Upper lobe of left lung (tissue), 6 donors: ENCODE data around the gene SLC6A16. TPM values are rescaled to one million over a fixed set of nuclear protein-coding genes. Genes with fewer than 3 reads are reported as not detected.

Source experiments
- ATAC-seq, 2 donors: fragments of 200-7000 bp; cut with Tn5 transposase; one replicate each; pipeline ENCODE4 v1.9.1; 2022; ENCODE audit warnings: mild to moderate bottlenecking in 2 of 2, moderate library complexity in 2 of 2; ENCODE audit not compliant: low FRiP score in 2 of 2
- DNase-seq, 2 donors: peaks; one replicate each; pipeline ENCODE4 v3.0.0-alpha.2; 2019 to 2020
- H3K27ac ChIP-seq, 4 donors: fragments of 200-600 bp; sonication (generic); one replicate each; pipeline ENCODE4 v1.5.1; 2016 to 2019
- H3K27me3 ChIP-seq, 4 donors: fragments of 200-600 bp; sonication (generic); one replicate each; pipeline ENCODE4 v1.5.1; 2017 to 2019
- H3K36me3 ChIP-seq, 4 donors: fragments of 200-600 bp; sonication (generic); one replicate each; pipeline ENCODE4 v1.5.1; 2016 to 2019
- H3K4me1 ChIP-seq, 4 donors: fragments of 200-600 bp; sonication (generic); one replicate each; pipeline ENCODE4 v1.5.1; 2018 to 2019
- H3K4me3 ChIP-seq, 4 donors: fragments of 200-600 bp; sonication (generic); one replicate each; pipeline ENCODE4 v1.5.1; 2017 to 2019; ENCODE audit warnings: mild to moderate bottlenecking in 2 of 4, moderate library complexity in 1 of 4
- H3K9me3 ChIP-seq, 4 donors: fragments of 200-600 bp; sonication (generic); one replicate each; pipeline ENCODE4 v1.5.1; 2018 to 2019
- EP300 ChIP-seq, 4 donors: sonication (generic); formaldehyde crosslinking; IDR thresholded peaks; one replicate each; pipeline ENCODE4 v1.5.1; 2017; ENCODE audit warnings: antibody characterized with exemption in 4 of 4, control low read depth in 2 of 4
- POLR2A ChIP-seq, 4 donors: fragments of 450-650 bp; IDR thresholded peaks; one replicate each; pipeline ENCODE4 v1.5.1; 2016 to 2017; ENCODE audit warnings: antibody characterized with exemption in 4 of 4, mild to moderate bottlenecking in 2 of 4
- POLR2AphosphoS5 ChIP-seq, 2 donors: sonication (generic); formaldehyde crosslinking; IDR thresholded peaks; one replicate each; pipeline ENCODE4 v1.5.1; 2017; ENCODE audit warnings: antibody characterized with exemption in 2 of 2
- WGBS, 2 donors: methylation state at CpG; one replicate each; pipeline ENCODE4 v1.1.5; 2017 to 2018; 5-methylcytosine and 5-hydroxymethylcytosine counted together
- total RNA-seq, 6 donors: library from RNA; depleted of rRNA in 4 of 6; stranded (reverse); fragments of >200 nt in 4 of 6; gene quantifications; one replicate each; pipeline versions ENCODE4 v1.1.0 to v1.2.1, GENCODE V29; 2016 to 2021
- TF ChIP-seq, protein P1 (sequence below), 6 experiments: fragments of 450-650 bp in 4 of 6; fragments of 200-600 bp in 2 of 6; sonication (generic) in 2 of 6; IDR thresholded peaks; one replicate each; pipeline ENCODE4 v1.5.1; 2016 to 2019; ENCODE audit warnings: antibody characterized with exemption in 6 of 6
- donor health status: DM: no; HTN: no; CAD: no; lungs with moderate emphysema.
- donor health status: DM: no; HTN: yes; CAD: no; lungs with severe emphysema.

The SLC6A16 gene
- total RNA-seq, 6 donors from 2014 or later: 0.44 to 4.2 (median 2.0) TPM

DNA sequence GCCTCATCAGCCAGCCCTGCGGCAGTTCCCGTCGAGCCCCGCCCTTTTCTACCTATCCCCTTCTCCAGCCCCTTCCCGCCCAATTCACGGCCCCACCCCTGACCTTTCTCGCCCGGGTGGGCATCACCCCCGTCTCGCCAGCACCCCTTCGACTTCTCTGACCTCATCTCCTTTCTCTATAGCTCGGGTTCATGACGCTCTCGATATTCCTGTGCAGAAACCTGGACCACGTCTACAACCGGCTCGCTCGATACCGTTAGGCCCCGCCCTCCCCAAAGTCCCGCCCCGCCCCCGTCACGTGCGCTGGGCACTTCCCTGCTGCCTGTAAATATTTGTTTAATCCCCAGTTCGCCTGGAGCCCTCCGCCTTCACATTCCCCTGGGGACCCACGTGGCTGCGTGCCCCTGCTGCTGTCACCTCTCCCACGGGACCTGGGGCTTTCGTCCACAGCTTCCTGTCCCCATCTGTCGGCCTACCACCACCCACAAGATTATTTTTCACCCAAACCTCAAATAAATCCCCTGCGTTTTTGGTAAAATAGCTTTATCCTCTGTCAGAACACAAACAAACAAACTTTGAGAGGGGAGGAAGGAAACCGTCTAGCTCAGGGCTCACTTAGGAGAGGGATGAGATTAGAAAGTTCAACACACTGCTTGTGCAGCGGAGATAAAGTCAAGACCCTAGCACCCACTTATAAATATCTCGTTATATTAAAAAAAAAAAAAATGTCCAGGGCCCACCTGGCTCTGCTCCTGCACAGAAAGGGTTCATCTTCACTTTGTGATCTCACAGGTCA lies 15.3 kb upstream of the SLC6A16 start:
- Histone ChIP-seq H3K9me3 (no peaks in the 10 kb centered on the region), H3K4me3 (peak overlapping the region in 3 of 4 donors; percentile 42 to 57 (median 54)), H3K27ac (peak overlapping the region; percentile 85 to 91 (median 88)), H3K27me3 (no peaks in the 10 kb centered on the region), H3K4me1 (peaks cover 29 to 42% (median 37%) of the 10 kb centered on the region in 4 donors), H3K36me3 (peaks cover 0 to 50% (median 44%) of the 10 kb centered on the region in 4 donors)
- 22 to 24% methylated on average over 36 of the region's 36 CpGs for WGBS, 2 donors
- DNase-seq: peak; percentile 76 to 94
- TF ChIP-seq, protein P1, sequence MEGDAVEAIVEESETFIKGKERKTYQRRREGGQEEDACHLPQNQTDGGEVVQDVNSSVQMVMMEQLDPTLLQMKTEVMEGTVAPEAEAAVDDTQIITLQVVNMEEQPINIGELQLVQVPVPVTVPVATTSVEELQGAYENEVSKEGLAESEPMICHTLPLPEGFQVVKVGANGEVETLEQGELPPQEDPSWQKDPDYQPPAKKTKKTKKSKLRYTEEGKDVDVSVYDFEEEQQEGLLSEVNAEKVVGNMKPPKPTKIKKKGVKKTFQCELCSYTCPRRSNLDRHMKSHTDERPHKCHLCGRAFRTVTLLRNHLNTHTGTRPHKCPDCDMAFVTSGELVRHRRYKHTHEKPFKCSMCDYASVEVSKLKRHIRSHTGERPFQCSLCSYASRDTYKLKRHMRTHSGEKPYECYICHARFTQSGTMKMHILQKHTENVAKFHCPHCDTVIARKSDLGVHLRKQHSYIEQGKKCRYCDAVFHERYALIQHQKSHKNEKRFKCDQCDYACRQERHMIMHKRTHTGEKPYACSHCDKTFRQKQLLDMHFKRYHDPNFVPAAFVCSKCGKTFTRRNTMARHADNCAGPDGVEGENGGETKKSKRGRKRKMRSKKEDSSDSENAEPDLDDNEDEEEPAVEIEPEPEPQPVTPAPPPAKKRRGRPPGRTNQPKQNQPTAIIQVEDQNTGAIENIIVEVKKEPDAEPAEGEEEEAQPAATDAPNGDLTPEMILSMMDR (IDR thresholded peaks at IDR 0.05): no peak
- TF ChIP-seq POLR2AphosphoS5 (IDR thresholded peaks at IDR 0.05) (peak in 1 of 2 donors; percentile 60), EP300 (IDR thresholded peaks at IDR 0.05) (no peak)
- peak; percentile 43 to 47 for ATAC-seq

DNA sequence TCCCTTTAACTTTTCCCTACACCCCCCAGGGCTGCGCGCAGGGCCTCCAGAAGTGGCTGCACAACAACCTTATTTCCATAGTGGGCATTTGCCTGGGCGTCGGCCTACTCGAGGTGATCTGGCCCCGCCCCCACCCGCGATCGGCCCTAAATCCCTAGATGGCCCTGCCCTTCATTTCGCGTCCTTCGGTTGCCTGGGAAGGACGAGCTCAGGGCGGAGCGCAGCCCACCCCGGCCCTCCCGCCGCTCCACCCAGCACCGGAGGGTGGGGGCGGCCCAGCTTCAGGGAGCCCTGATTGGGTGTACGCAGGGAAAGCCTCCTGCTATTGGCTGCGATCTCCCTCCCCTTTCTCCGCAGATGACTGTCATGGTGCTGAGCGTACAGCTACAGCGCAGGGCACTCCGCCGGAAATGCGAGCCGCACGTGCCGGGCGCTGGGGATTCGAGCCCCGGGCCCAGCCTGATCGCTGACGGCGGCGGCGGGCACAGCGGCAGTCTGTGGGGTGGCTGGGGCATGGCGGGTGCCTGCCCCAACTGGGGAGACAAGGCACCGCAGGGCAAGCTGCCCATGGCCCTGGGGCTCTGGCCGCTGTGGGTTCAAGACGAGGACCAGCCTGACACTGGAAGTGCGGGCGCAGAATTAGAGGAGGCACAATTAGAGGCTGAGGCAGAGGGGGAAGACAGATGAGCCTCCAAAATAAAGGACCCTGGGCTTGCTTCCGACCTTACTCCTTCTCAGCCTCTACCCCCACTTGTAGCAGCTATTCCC lies 14.5 kb upstream of the SLC6A16 start:
- H3K27ac ChIP-seq: peak overlapping the region; percentile 85 to 91 (median 88)
- peaks cover 35 to 48% (median 37%) of the 10 kb centered on the region in 4 donors for H3K4me1 ChIP-seq
- DNase-seq: peak; percentile 91 to 94
- TF ChIP-seq POLR2A (IDR thresholded peaks at IDR 0.05) (peak in 2 of 4 donors; percentile 40 to 62), POLR2AphosphoS5 (IDR thresholded peaks at IDR 0.05) (peak; percentile 51 to 80), EP300 (IDR thresholded peaks at IDR 0.05) (no peak)
- TF ChIP-seq, protein P1 (IDR thresholded peaks at IDR 0.05): peak in 2 of 6 experiments; percentile 10 to 16
- H3K36me3 ChIP-seq: peaks cover 0 to 42% (median 36%) of the 10 kb centered on the region in 4 donors
- peak; percentile 94 to 95 for ATAC-seq
- H3K27me3 ChIP-seq: no peaks in the 10 kb centered on the region
- H3K9me3 ChIP-seq: no peaks in the 10 kb centered on the region
- WGBS, 2 donors: 42 to 49% methylated on average over 16 to 47 of the region's 47 CpGs
- H3K4me3 ChIP-seq: peak overlapping the region in 3 of 4 donors; percentile 42 to 57 (median 54)

DNA sequence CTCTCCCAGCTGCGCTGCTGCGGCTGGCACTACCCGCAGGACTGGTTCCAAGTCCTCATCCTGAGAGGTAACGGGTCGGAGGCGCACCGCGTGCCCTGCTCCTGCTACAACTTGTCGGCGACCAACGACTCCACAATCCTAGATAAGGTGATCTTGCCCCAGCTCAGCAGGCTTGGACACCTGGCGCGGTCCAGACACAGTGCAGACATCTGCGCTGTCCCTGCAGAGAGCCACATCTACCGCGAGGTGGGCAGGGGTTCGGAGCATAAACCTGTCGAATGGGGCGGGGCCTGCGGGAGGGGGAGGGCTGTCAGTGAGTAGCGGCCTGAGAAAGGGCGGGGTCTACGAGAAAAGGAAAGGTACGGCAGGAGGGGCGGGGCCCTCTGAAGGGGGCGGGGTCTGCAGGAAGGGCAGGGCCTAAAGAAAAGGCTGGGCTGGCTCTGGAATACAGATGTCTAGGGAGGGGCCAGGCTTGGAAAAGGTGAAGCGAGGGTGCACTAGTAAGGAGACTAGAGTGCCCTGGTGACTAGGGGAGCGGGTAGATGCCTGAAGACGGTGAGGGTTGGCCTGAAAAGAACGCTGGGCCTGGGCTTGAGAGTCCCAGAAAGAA lies 13.8 kb upstream of the SLC6A16 start:
- peak overlapping the region; percentile 85 to 91 (median 88) for H3K27ac ChIP-seq
- WGBS, 2 donors: 44 to 49% methylated on average over 25 to 27 of the region's 30 CpGs
- ATAC-seq: peak; percentile 60 to 87

DNA sequence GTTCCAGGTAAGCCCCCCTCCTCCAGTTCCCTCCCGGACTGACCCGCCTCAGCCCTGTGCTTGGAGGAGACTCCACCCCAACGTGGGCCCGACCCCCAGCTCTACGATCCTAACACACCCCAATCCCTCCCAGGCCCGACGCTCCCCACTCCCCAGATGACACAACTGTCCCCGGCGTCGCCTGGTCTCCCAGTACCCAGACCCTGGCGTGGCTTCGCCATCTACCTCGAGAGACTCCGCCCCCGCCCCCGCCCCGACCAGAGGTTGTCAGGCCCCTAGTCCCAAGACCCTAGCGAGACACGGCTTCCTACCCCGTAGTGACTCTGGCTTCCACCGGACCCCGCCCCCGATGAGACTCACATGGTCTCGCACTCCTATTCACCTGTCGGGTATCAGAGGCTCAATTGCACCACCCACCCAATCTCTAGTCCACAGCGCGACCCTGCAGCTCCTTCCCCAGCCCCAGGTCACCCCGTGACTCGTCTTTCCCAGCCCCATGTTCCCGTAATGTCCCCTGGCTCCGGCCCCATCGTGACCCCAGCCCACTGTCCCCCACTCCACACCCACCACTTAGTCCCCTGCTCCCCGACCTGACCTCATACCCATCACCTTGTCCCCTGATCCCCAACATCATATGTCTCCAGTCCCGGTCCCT lies 13.2 kb upstream of the SLC6A16 start:
- Histone ChIP-seq H3K36me3 (peaks cover 0 to 30% (median 25%) of the 10 kb centered on the region in 4 donors), H3K27ac (peak overlapping the region in 2 of 4 donors; percentile 87 to 91), H3K4me3 (peak overlapping the region in 3 of 4 donors; percentile 42 to 57 (median 54)), H3K9me3 (no peaks in the 10 kb centered on the region), H3K4me1 (peaks cover 44 to 62% (median 50%) of the 10 kb centered on the region in 4 donors), H3K27me3 (no peaks in the 10 kb centered on the region)
- ATAC-seq: no peak
- WGBS, 2 donors: 59 to 63% methylated on average over 34 of the region's 34 CpGs
- TF ChIP-seq, protein P1 (IDR thresholded peaks at IDR 0.05): no peak
- TF ChIP-seq POLR2AphosphoS5 (IDR thresholded peaks at IDR 0.05) (no peak), POLR2A (IDR thresholded peaks at IDR 0.05) (no peak), EP300 (IDR thresholded peaks at IDR 0.05) (no peak)
- peak in 1 of 2 donors; percentile 53 for DNase-seq

More for the DNA sequence above, 13.8 kb upstream of the SLC6A16 start:
- DNase-seq: peak; percentile 94
- Histone ChIP-seq H3K4me3 (peak overlapping the region in 3 of 4 donors; percentile 42 to 57 (median 54)), H3K36me3 (peaks cover 0 to 36% (median 29%) of the 10 kb centered on the region in 4 donors), H3K4me1 (peaks cover 38 to 55% (median 44%) of the 10 kb centered on the region in 4 donors), H3K9me3 (no peaks in the 10 kb centered on the region), H3K27me3 (no peaks in the 10 kb centered on the region)
- TF ChIP-seq EP300 (IDR thresholded peaks at IDR 0.05): no peak
- TF ChIP-seq POLR2AphosphoS5 (IDR thresholded peaks at IDR 0.05): no peak
- TF ChIP-seq, protein P1 (IDR thresholded peaks at IDR 0.05): peak in 1 of 6 experiments; percentile 35
- no peak for TF ChIP-seq POLR2A (IDR thresholded peaks at IDR 0.05)
